IMR-90 (cell line): ENCODE data around the gene CD300LB. TPM values are rescaled to one million over a fixed set of nuclear protein-coding genes. Genes with fewer than 3 reads are reported as not detected.

Experiments
- ATAC-seq: fragments of 200-7000 bp; cut with Tn5 transposase; 2 replicates; pipeline ENCODE4 v1.9.1; 2020; ENCODE audit warnings: low read depth, mild to moderate bottlenecking, moderate library complexity
- BruUV-seq: library from RNA; stranded (reverse); fragments of 400-500 nt; replicated peaks from 2 replicates; lab custom pipeline; 2021; lab: Mats Ljungman, UMichigan
- CTCF ChIA-PET: fragments of 300-600 bp; formaldehyde crosslinking; extraction: SDS; loops from one replicate; lab custom pipeline; 2021; ENCODE audit warnings: antibody characterized with exemption; lab: Yijun Ruan, JAX
- POLR2A ChIA-PET: fragments of 300-600 bp; sonication (Branson Sonifier 250); formaldehyde crosslinking; loops from one replicate; lab custom pipeline; 2022; ENCODE audit warnings: antibody characterized with exemption; ENCODE audit not compliant: unreplicated experiment; lab: Charles Lee
- DNase-seq: peaks from one replicate; pipeline ENCODE4 v3.0.0; 2013
- H2AFZ ChIP-seq: replicated peaks from 2 replicates; pipeline ENCODE3; 2013; ENCODE audit warnings: low read length, mild to moderate bottlenecking; ENCODE audit not compliant: poor library complexity
- H2AK5ac ChIP-seq: 2 replicates; pipeline ENCODE4 v1.6.1; 2013; ENCODE audit warnings: low read depth, low read length, inconsistent platforms
- H2AK9ac ChIP-seq: replicated peaks from 2 replicates; pipeline ENCODE3; 2013; ENCODE audit warnings: mild to moderate bottlenecking, low read depth, low read length, moderate library complexity; ENCODE audit not compliant: poor library complexity
- H2BK120ac ChIP-seq: 2 replicates; pipeline ENCODE4 v1.6.1; 2013; ENCODE audit warnings: low read depth, low read length, inconsistent platforms
- H2BK15ac ChIP-seq: 3 replicates; pipeline ENCODE4 v1.6.1; 2013; ENCODE audit warnings: low read depth, low read length, inconsistent platforms
- H2BK20ac ChIP-seq: 2 replicates; pipeline ENCODE4 v1.6.1; 2013; ENCODE audit warnings: low read depth, mild to moderate bottlenecking, inconsistent platforms, low read length, moderate library complexity
- H2BK5ac ChIP-seq: 2 replicates; pipeline ENCODE4 v1.6.1; 2013; ENCODE audit warnings: mild to moderate bottlenecking, low read depth, low read length, inconsistent platforms; ENCODE audit not compliant: poor library complexity, severe bottlenecking
- H3K14ac ChIP-seq: replicated peaks from 2 replicates; pipeline ENCODE4 v1.6.1; 2013; ENCODE audit warnings: low read depth, low read length, inconsistent platforms
- H3K18ac ChIP-seq: 2 replicates; pipeline ENCODE4 v1.6.1; 2013; ENCODE audit warnings: low read depth, low read length, control low read depth
- H3K23ac ChIP-seq: 2 replicates; pipeline ENCODE4 v1.6.1; 2013; ENCODE audit warnings: low read depth, low read length, inconsistent platforms
- H3K27ac ChIP-seq: 2 replicates; pipeline ENCODE4 v1.5.1; 2013; ENCODE audit warnings: mild to moderate bottlenecking, control low read depth, low read length; ENCODE audit not compliant: insufficient read depth
- H3K27me3 ChIP-seq: 2 replicates; pipeline ENCODE4 v1.6.1; 2013; ENCODE audit warnings: low read length; ENCODE audit not compliant: control insufficient read depth, insufficient read depth
- H3K36me3 ChIP-seq: 2 replicates; pipeline ENCODE4 v1.6.1; 2013; ENCODE audit warnings: low read length, mixed read lengths; ENCODE audit not compliant: control insufficient read depth, insufficient read depth
- H3K4ac ChIP-seq: 2 replicates; pipeline ENCODE4 v1.6.1; 2013; ENCODE audit warnings: low read depth, low read length, inconsistent platforms
- H3K4me1 ChIP-seq: 2 replicates; pipeline ENCODE4 v1.6.1; 2013; ENCODE audit warnings: low read length, mixed read lengths; ENCODE audit not compliant: control insufficient read depth, insufficient read depth
- H3K4me2 ChIP-seq: 2 replicates; pipeline ENCODE4 v1.6.1; 2013; ENCODE audit warnings: low read depth, mild to moderate bottlenecking, control low read depth, low read length, moderate library complexity
- H3K4me3 ChIP-seq: 2 replicates; pipeline ENCODE4 v1.5.1; 2013; ENCODE audit warnings: low read depth, mild to moderate bottlenecking, control low read depth, low read length, moderate library complexity; ENCODE audit not compliant: insufficient read depth
- H3K56ac ChIP-seq: 2 replicates; pipeline ENCODE4 v1.6.1; 2013; ENCODE audit warnings: low read length, inconsistent platforms; ENCODE audit not compliant: insufficient read depth; ENCODE audit errors: extremely low read depth
- H3K79me1 ChIP-seq, 2 experiments: 2 replicates each; pipeline ENCODE4 v1.6.1; 2013; ENCODE audit warnings: low read length in 2 of 2, inconsistent platforms in 1 of 2, low read depth in 1 of 2
- H3K9ac ChIP-seq: 2 replicates; pipeline ENCODE4 v1.6.1; 2013; ENCODE audit warnings: low read depth, low read length, control low read depth
- H3K9me1 ChIP-seq: 2 replicates; pipeline ENCODE4 v1.6.1; 2013; ENCODE audit warnings: low read length, inconsistent platforms; ENCODE audit not compliant: insufficient read depth
- H3K9me3 ChIP-seq: 2 replicates; pipeline ENCODE4 v1.6.1; 2013; ENCODE audit warnings: low read length; ENCODE audit not compliant: control insufficient read depth, insufficient read depth
- H4K20me1 ChIP-seq: 2 replicates; pipeline ENCODE4 v1.6.1; 2013; ENCODE audit warnings: low read length, inconsistent platforms; ENCODE audit not compliant: insufficient read depth
- H4K5ac ChIP-seq: 2 replicates; pipeline ENCODE4 v1.6.1; 2013; ENCODE audit warnings: mild to moderate bottlenecking, low read depth, low read length, control low read depth
- H4K8ac ChIP-seq, 2 experiments: 2 replicates each; pipeline ENCODE4 v1.6.1; 2013; ENCODE audit warnings: low read depth in 2 of 2, low read length in 2 of 2, control low read depth in 1 of 2, inconsistent platforms in 1 of 2
- H4K91ac ChIP-seq: 2 replicates; pipeline ENCODE4 v1.6.1; 2013; ENCODE audit warnings: low read depth, low read length, inconsistent platforms; ENCODE audit not compliant: insufficient read depth
- ELK1 ChIP-seq: fragments of 150-350 bp; IDR thresholded peaks from 2 replicates; pipeline ENCODE4 v1.6.1; 2016; ENCODE audit warnings: low read depth, mild to moderate bottlenecking, low read length, moderate library complexity, borderline replicate concordance
- WGBS, 2 experiments: methylation state at CpG; one replicate each; pipeline versions ENCODE4 v1.1.5 to v1.1.7; 2013; ENCODE audit warnings: missing lambda C conversion rate in 2 of 2; ENCODE audit not compliant: insufficient read length in 1 of 2; ENCODE audit errors: extremely low coverage in 2 of 2; 5-methylcytosine and 5-hydroxymethylcytosine counted together
- dilution Hi-C: fragments of 300-500 bp; cut with HindIII; formaldehyde crosslinking; loops from one replicate; pipeline ENCODE4 v1.14.3; 2018; ENCODE audit warnings: low sequenced_read_pairs; ENCODE audit not compliant: unreplicated experiment
- in situ Hi-C: fragments of 300-500 bp; cut with MboI; formaldehyde crosslinking; loops from 3 replicates; pipeline ENCODE4 v1.14.3; 2019; ENCODE audit warnings: low sequenced_read_pairs, inconsistent platforms, mixed read lengths
- intact Hi-C: fragments of 100-400 bp; cut with micrococcal nuclease; formaldehyde crosslinking; loops from 2 replicates; pipeline ENCODE4 v1.10.0; 2022
- polyA plus RNA-seq, 3 experiments: library from polyadenylated mRNA; depleted of rRNA; stranded (reverse); fragments of >200 nt; gene quantifications; 2 replicates each; pipeline ENCODE4 v1.2.3, GENCODE V29; 2012; ENCODE audit warnings: low replicate concordance in 1 of 3
- total RNA-seq: library from RNA; depleted of rRNA; stranded (reverse); fragments of >200 nt; gene quantifications from 2 replicates; pipeline ENCODE4 v1.2.3, GENCODE V29; 2012

CD300LB gene
- total and polyA plus RNA-seq, 2 of the 4 experiments (the other 2 are of a cell fraction): not detected

GRCh38 chr17:74569020-74570003, 38.0 kb upstream of the CD300LB start:
- DNase-seq: peak; percentile 58
- Histone ChIP-seq H2BK120ac (no peak overlapping the region), H2BK15ac (no peak overlapping the region), H2AFZ (peak overlapping the region; percentile 32), H3K9me1 (no peaks in the 10 kb centered on the region), H3K4me3 (no peak overlapping the region), H4K8ac (no peak overlapping the region), H3K79me1 (no peaks in the 10 kb centered on the region), H2BK20ac (no peak overlapping the region), H2AK9ac (peak overlapping the region; percentile 28), H3K27ac (no peak overlapping the region), H3K14ac (no peak overlapping the region), H2AK5ac (no peak overlapping the region), H3K9ac (no peak overlapping the region), H2BK5ac (peak overlapping the region; percentile 88), H3K18ac (no peak overlapping the region), H3K4ac (no peak overlapping the region), H3K4me2 (no peak overlapping the region), H4K20me1 (no peaks in the 10 kb centered on the region), H3K23ac (no peak overlapping the region), H3K9me3 (peaks cover 21% of the 10 kb centered on the region), H4K91ac (no peak overlapping the region), H3K4me1 (no peaks in the 10 kb centered on the region), H4K5ac (no peak overlapping the region), H3K27me3 (no peaks in the 10 kb centered on the region), H3K36me3 (no peaks in the 10 kb centered on the region), H3K56ac (no peak overlapping the region)
- no peak for TF ChIP-seq ELK1
- in situ Hi-C loops (no loop called here), intact Hi-C loops (no loop called here), dilution Hi-C loops (no loop called here)
- POLR2A ChIA-PET: no interaction called here
- ATAC-seq: no peak; the same call in 1 of the 2 replicates
- no TSS peak for BruUV-seq
- WGBS, 2 experiments: 52% methylated on average over 8 of the region's 32 CpGs; no CpG with 5 or more reads in 1 of the 2 experiments
- CTCF ChIA-PET: no interaction called here
